HG03460 (cell line): Measurements from ENCODE around the gene GNAL.

Source experiments
- ATAC-seq: cut with Tn5 transposase; IDR thresholded peaks from one replicate; pipeline ENCODE4 v1.9.1; 2021; ENCODE audit not compliant: unreplicated experiment

GNAL gene

GRCh38 chr18:11808001-11808855 lies 119.2 kb downstream of the GNAL start:
- ATAC-seq = no peak

GRCh38 chr18:11809895-11810294 lies 120.8 kb downstream of the GNAL start:
- ATAC-seq = no peak

GRCh38 chr18:11810379-11810778 lies 121.3 kb downstream of the GNAL start:
- ATAC-seq = no peak

GRCh38 chr18:11811009-11811408 lies 121.9 kb downstream of the GNAL start:
- ATAC-seq = no peak

GRCh38 chr18:11817229-11817628 lies 128.2 kb downstream of the GNAL start:
- ATAC-seq = no peak

GRCh38 chr18:11818486-11819203 lies 129.6 kb downstream of the GNAL start:
- ATAC-seq = no peak

GRCh38 chr18:11819938-11820337 lies 130.9 kb downstream of the GNAL start:
- no peak for ATAC-seq

- ATAC-seq = no peak
These were observed 131.6 kb downstream of the GNAL start for GRCh38 chr18:11820697-11821096.

GRCh38 chr18:11821208-11821607 lies 132.1 kb downstream of the GNAL start:
- no peak for ATAC-seq

GRCh38 chr18:11821643-11822237 lies 132.7 kb downstream of the GNAL start:
- no peak for ATAC-seq

- ATAC-seq = no peak
These were observed 134.5 kb downstream of the GNAL start for GRCh38 chr18:11823545-11823944.

- ATAC-seq = no peak
These were observed 137.8 kb downstream of the GNAL start for GRCh38 chr18:11826836-11827235.

- ATAC-seq = no peak
These were observed 139.8 kb downstream of the GNAL start for GRCh38 chr18:11828786-11829432.

GRCh38 chr18:11830585-11830984 lies 141.5 kb downstream of the GNAL start:
- no peak for ATAC-seq

GRCh38 chr18:11831921-11832320 lies 142.9 kb downstream of the GNAL start:
- ATAC-seq = no peak

GRCh38 chr18:11834772-11835171 lies 145.7 kb downstream of the GNAL start:
- no peak for ATAC-seq

- ATAC-seq = no peak
These were observed 150.5 kb downstream of the GNAL start for GRCh38 chr18:11839556-11839955.

GRCh38 chr18:11840493-11840892 lies 151.4 kb downstream of the GNAL start:
- no peak for ATAC-seq

GRCh38 chr18:11842562-11842961 lies 153.5 kb downstream of the GNAL start:
- no peak for ATAC-seq

GRCh38 chr18:11844436-11844835 lies 155.4 kb downstream of the GNAL start:
- ATAC-seq = no peak

- ATAC-seq = no peak
These were observed 156.6 kb downstream of the GNAL start for GRCh38 chr18:11845654-11846053.
